Left cardiac atrium (tissue), 4 donors: ENCODE measurements around the gene ADGRG3. TPM values are rescaled to one million over a fixed set of nuclear protein-coding genes. Genes with fewer than 3 reads are reported as not detected.

ENCODE experiments used
- ATAC-seq, 2 donors: fragments of 200-7000 bp; cut with Tn5 transposase; one replicate each; pipeline ENCODE4 v1.9.1; 2020; ENCODE audit warnings: mild to moderate bottlenecking in 2 of 2, moderate library complexity in 2 of 2
- DNase-seq: peaks from one replicate; pipeline ENCODE4 v3.0.0-alpha.2; 2020
- intact Hi-C, 2 donors: fragments of 100-400 bp; cut with DNase I; formaldehyde crosslinking; loops; one replicate each; pipeline versions ENCODE4 v1.14.1 to v1.15.1; 2022 to 2023
- total RNA-seq, 2 donors: library from RNA; stranded (reverse); fragmentation: NEBNext Ultra II Directional; extraction: Animal tissue kit (Norgen Biotek cat#: 25700); gene quantifications; one replicate each; pipeline ENCODE4 v1.2.1, GENCODE V29; 2021
- donor health status: DM: no; HTN: yes; CAD: no.
- donor health status: DM: no; HTN: yes; CAD: no; lungs with severe emphysema.
- donor health status: DM: yes; HTN: yes; CAD: no.
- donor health status: Dilated cardiomyopathy.

ADGRG3 gene
- total RNA-seq, 2 donors from 2014 or later, result 0.97 to 1.1 TPM

DNA sequence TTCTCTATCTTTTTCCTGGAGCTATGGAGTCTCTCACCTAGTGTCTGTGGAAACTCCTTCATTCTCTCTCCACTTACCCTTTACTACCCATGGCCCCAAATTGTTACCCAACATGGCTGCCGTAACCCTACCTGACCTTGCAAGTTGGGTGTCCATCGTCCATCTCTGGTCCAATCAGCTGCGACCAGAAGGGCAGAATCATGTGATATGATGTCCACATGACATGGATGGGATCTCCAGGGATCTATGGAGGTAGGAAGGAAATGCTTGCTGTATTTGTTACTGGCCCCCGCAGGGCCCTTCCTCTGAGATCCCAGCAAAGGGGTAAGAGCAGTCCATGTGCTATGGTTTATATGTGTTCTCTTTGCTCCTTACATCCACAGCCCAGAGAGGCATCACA is 18.5 kb downstream of the ADGRG3 start:
- ATAC-seq (no peak), DNase-seq (no peak)
- intact Hi-C loops, result no loop called here

DNA sequence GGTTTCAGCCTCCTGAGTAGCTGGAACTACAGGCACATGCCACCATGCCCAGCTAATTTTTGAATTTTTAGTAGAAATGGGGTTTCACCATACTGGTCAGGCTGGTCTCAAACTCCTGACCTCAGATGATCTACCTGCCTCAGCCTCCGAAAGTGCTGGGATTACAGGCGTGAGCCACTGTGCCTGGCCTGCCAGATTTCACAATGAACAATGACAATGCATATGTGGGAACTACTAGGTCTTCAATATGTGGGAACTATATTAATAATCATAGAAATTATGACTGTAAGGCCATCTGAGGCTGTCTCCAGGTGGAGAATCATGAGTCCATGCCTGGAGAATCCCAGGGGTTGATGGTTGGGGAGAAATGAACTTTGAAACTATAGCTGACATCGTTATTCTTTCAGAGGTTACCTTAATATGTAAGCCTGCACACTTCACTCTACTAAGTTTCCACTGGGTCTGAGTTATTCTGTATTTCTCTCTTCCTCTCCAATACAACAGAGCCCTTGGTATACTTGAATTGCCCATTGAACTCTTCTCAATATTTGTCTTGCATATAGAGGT is 19.3 kb downstream of the ADGRG3 start:
- intact Hi-C loops, result no loop called here
- no peak for DNase-seq
- ATAC-seq, result no peak

DNA sequence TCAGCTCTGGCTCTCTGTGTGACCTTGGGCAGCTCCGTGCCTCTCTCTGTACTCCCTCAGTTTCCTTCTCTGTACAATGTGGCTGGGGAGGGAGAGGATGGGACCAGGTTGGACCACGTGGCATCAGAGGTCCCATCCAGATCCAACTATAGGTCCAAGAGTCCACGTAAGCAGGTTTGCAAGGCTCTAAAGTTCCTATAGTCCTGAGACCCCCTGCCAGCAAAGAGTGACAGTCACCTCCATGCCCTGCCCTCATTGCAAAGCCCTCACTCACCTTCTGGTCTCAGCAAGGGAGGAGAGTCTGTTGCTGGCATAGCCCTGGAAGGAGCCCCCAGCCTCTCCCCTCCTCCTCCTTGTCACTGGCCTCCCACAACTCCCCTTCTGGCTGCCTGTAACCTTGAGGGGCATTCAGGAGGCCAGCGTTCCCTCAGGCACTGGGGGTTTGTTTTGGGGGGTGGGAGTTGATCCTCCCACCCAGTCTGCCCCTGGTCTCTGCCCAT is 20.4 kb downstream of the ADGRG3 start:
- no peak for DNase-seq
- intact Hi-C loops, result no loop called here

DNA sequence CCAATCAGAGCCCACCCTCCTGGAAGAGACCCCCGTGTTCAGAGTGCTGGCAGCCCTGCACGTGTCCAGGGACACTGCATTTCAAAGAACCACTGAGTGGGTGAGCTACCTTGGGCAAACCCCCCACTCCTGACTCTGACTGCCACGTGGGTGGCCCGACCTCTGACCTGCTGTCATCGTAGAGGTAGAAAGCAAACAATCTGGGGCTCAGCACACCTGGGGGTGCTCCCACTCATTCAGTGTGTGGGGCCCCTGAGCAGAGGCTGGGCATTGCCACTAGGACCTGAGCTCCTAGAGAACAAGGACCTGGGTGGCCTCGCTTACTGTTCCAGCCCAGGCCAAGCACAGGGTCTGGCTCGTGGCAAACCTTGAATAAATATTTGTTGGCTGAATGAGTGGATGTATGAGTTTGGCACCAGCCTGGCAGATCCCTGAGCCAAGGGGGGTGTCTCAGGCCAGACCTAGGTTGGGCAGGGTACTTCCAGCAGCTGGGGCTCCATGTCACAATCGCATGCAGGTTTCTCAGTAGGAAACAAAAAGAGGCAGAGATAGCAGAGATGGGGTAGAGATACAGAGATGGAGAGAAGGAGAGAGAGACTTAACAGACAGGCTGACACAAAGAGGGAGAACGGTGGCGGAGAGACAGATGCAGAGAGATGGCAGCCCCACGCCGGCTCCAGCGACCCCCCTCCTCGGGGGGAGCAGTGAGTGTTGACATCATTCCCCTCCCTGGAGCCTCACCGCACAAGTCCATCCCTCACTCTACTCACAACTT is 21.1 kb downstream of the ADGRG3 start:
- no peak for DNase-seq
- intact Hi-C loops, result no loop called here
- ATAC-seq, result no peak

More for the DNA sequence above, 20.4 kb downstream of the ADGRG3 start:
- ATAC-seq, result no peak

DNA sequence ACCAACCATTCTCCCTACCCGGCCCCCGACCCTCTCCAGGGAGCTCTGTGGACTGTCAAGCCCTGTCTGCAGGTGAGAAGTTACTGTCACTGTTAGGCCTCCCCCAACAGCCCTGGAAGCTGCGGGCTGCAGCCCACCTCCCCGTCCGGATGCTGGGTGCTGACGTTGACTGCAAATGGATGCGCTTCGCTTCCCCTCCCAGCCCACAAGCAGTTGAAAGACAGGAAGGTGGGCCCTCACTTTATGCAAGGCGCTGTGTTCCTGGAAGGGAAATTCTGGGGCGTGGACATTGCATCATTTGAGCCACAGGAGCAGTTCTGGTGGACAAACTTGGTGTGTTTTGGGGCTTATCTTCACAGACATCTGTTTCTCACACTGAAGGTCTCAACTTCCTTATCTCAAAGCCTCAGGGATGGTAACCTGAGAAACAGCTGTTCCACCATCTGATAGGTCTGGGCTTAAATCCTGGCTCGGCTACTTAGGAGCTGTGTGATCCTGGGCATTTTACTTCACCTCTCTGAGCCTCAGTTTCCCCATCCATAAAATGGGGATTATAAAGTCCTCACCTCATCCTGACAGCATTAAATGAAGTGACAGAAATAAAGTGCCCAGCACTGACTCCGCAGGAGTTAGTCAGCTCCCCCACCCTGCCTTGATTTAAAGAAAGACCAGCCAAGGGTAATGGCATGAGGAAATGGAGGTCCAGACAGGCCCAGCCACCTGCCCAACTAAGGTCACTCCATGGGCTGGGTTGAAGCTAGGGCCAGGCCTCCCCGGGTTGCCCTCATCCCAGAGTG is 21.9 kb downstream of the ADGRG3 start:
- intact Hi-C loops, result no loop called here
- no peak for DNase-seq
- ATAC-seq, result no peak

DNA sequence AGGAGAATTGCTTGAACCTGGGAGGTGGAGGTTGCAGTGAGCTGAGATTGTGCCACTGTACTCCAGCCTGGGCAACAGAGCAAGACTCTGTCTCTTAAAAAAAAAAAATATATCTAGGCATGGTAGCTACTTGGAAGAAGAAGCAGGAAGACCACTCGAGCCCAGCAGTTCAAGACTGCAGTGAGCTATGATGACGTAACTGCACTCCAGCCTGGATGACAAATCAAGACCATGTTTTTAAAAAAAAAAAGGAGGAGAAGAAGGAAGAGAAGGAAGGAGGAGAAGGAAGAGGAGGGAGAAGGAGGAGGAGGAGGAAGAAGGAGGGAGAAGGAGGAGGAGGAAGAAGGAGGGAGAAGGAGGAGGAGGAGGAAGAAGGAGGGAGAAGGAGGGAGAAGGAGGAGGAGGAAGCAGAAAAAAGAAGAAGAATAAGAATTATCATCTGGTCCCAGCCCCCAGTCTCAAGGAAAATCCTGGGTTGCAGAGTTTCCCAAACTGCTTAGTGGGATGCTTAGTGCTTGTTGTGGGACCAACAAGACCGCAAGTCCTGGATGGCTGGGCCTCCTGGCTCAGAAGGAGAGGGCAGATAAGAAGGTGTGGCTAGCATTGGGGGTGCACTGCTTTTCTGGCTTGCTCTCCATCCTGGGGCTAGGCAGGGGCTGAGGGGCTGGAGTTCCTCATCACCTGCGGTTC is 22.8 kb downstream of the ADGRG3 start:
- ATAC-seq (no peak), DNase-seq (no peak)
- intact Hi-C loops, result no loop called here

DNA sequence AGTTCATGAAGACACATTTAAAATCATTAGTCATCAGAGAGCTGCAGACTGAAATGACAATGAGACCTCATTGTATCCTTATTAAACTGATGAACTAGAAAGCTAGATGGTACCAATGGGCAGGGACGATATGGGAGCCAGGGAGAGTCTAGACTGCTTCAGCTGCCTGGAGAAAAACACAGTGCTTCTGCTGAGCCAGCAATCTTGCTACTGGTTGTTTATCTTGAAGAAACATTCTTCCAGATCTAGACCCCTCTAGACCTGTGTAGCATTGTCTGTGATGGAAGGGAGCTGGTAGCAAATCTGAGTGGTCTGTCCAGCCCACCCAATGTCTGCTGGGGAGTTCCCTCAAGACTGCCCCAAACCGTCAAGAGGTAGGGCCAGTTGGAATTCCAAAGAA is 24.5 kb downstream of the ADGRG3 start:
- ATAC-seq (no peak), DNase-seq (no peak)
- intact Hi-C loops, result no loop called here

DNA sequence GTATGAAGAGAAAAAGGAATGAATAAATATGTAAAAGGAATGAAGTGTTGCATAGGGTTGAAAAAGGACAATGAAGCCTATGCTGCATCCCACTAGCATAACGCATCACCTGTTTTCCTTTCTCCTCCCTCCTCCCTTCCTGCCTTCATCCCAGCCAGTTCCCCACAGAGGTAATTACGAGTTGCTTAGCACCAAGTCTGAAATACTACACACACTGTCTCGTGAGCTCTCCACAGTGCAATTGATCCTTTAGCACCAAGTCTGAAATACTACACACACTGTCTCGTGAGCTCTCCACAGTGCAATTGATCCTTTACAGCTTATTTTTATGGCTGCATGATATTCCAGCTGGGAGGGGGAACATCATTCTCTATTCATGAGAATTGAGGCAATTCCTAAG is 25.4 kb downstream of the ADGRG3 start:
- ATAC-seq (no peak), DNase-seq (no peak)
- intact Hi-C loops, result no loop called here

DNA sequence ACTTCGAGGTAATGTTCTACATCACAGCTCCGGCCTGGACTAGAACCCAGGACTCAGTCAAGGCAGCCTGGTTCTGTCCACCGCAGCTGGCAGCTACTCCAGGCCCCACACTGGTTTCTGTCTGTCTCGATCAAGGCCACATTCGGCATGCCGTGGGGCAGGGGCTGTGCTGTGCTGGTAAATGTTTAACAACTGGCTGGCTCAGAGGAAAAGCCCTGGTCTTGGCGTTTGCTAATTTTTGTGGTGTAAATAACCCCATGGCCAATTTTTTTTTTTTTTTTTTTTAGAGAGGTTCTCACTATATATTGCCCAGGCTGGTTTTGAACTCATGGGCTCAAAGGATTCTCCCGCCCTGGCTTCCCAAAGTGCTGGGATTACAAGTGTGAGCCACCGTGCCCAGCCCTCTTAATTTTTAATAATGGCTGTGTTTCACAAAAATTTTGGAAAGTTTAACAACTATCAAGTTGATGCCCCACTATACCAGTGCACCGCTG is 26.2 kb downstream of the ADGRG3 start:
- ATAC-seq (no peak), DNase-seq (no peak)
- intact Hi-C loops, result no loop called here

DNA sequence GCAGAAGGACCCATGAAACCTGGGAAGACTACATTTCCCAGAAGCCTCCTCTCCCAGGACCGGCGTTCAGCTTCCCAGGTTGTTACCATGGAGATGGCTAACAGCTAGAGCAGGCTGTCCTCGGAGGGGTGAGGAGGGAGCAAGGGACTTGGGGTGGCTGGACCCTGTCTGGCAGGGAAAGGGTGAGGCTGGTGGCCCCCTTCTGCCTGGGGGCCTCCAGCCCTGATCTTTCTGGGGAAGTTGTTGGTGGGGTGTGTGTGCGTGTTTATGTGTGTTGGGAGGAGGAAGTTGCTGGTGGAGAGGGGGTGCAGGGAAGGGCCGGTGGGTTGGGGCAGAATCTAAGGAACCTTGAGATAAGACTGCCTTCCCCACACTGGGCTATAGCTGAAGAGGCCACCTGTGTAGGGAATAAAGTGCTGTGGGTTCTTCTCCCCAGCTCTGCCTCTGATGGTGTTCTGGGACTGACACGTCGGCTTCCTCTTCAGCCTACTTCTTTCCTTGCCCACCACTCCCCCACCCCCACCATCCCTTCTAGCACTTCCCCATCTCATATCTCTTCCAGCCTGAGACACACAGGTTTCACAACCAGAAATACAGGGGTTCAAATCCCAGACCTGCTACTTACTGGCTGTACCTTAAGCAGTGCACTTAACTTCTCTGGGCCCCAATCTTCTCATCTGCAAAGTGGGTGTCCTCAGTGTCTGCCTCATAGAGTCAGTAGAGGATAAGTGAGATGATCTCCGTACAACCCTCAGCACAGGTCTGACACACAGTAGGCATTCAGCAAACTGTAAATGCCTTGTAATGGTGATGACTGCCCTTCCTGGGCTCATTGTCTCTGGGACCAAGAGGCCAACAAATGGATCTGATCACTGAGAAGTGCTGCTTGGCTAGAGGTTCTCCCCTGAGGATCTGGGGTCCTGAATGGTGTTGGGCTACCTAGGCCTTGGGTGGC is 26.9 kb downstream of the ADGRG3 start, which contains the start of gene DRC7:
DRC7 (plus strand) TSS at position 82 of the 955 bp plus-strand sequence. CDS start 3,144 bp downstream, outside the sequence.
- ATAC-seq (peak; percentile 47 to 84), DNase-seq (no peak)
- intact Hi-C loops, result no loop called here

DNA sequence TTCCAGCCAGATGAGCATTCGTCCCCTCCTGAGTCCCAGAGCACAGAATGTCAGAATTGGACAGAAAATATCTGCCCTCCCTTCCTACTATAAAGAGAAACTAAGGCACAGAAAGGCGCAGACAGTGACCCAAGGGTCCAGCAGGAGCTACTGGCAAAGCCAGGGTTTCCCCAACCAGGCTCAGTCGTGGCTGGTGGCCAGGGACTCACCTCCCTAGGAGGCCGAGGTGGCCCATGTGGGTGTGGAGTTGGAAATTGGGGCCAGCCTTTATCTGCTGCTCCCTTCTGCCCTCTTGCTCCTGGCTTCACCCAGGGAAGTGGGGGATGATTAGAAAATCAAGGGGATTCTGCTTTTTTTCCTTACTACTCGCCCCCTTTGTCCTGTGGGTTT is 27.6 kb downstream of the ADGRG3 start:
- intact Hi-C loops, result no loop called here

DNA sequence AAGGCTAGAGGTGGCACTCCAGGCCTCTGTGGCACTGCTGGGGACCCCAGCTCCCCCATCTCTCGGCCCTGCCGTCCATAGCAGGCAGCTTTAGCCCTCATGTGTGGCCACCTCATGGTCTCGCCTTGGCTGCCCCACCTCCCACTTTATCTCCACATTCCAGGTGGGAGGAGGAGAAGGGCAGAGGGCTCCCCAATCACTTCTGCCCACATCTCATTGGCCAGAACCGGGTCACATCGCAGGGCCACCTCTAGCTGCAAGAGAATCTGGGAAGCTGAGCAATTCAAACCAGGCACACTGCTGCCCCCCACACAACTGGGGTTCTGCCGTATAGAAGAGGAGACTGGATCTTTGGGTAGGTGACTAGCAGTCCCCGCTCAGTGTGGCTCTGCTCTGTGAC is 28.1 kb downstream of the ADGRG3 start:
- DNase-seq, result no peak
- intact Hi-C loops, result no loop called here
- no peak for ATAC-seq

More for the DNA sequence above, 27.6 kb downstream of the ADGRG3 start:
- ATAC-seq (no peak), DNase-seq (no peak)

DNA sequence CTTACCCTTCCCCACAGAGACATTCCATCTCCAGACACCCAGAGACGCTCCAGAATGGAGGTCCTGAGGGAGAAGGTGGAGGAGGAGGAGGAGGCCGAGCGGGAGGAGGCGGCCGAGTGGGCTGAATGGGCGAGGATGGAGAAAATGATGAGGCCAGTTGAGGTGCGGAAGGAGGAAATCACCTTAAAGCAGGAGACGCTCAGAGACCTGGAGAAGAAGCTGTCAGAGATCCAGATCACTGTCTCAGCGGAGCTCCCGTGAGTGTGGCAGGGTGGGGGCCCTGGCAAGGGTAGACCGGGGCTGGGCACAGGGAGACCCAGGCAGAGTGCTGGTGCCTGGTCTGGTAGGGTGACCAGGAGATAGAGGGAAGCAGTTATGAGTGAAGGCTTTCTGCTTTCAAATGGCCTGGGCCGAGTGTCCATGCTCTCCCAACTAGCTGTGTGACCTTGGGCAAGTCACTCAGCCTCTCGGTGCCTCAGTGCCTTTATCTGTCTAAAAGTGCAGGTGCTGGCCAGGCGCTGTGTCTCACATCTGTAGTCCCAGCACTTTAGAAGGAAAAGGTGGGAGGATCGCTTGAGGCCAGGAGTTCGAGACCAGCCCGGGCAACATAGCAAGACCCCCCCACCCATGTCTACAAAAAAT is 29.9 kb downstream of the ADGRG3 start:
- DNase-seq, result no peak
- intact Hi-C loops, result no loop called here
- ATAC-seq, result no peak

DNA sequence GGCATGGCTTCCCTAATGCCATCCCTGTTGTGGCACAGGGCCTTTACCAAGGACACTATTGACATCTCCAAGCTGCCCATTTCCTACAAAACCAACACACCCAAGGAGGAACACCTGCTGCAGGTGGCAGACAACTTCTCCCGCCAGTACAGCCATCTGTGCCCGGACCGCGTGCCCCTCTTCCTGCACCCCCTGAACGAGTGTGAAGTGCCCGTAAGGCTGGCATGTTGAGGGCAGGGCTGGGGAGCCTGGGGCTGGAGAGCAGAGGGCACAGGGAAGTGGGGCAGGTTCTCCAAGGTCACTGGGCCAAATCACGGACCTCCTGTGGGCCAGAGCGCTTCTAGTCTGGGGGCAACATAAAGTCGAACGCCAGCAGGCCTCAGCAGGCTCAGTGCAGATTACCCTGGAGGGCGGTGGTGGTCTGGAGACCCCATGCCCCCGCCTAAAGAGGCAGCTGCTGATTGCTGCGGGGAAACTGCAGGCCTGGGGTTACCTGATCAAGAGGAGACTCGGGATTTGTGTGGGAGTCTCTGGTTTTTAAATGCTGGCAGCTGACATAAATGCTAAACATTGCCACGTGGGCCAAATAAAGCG is 30.8 kb downstream of the ADGRG3 start:
- intact Hi-C loops, result no loop called here
- DNase-seq, result no peak
- ATAC-seq, result no peak

DNA sequence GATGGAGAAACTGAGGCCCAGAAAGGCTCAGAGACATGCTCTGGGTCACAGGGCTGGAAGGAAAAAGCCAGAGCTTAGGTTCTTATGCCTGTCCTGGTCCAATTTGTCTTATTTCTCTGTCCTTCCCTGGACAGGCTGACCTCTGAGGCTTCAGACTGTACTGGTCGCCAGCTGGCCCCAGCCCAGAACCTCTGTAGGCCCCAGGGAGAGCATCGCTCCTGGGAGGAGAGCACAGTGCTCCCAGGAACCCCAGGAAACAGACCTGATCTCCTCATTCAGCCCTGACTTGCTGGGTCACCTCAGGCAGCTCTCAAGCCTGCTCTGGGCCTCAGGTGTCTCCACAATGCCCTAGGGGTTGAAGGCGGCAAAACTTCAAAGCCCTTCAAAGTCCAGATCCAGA is 31.4 kb downstream of the ADGRG3 start:
- intact Hi-C loops, result no loop called here
- DNase-seq (no peak), ATAC-seq (no peak)

DNA sequence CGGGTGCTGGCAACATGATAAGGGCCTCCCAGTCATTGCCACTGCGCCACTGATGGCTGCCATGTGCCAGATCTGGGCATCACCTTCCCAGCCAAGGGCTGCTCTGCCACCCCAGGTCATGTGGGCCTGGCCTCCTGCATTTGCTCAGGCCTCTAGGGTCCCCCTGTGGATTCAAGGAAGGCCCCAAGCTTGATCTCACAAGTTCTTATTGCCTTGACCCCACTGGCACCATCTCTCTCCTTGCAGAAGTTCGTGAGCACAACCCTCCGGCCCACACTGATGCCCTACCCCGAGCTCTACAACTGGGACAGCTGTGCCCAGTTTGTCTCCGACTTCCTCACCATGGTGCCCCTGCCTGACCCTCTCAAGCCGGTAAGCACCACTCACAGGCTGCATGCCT is 31.8 kb downstream of the ADGRG3 start:
- DNase-seq, result no peak

DNA sequence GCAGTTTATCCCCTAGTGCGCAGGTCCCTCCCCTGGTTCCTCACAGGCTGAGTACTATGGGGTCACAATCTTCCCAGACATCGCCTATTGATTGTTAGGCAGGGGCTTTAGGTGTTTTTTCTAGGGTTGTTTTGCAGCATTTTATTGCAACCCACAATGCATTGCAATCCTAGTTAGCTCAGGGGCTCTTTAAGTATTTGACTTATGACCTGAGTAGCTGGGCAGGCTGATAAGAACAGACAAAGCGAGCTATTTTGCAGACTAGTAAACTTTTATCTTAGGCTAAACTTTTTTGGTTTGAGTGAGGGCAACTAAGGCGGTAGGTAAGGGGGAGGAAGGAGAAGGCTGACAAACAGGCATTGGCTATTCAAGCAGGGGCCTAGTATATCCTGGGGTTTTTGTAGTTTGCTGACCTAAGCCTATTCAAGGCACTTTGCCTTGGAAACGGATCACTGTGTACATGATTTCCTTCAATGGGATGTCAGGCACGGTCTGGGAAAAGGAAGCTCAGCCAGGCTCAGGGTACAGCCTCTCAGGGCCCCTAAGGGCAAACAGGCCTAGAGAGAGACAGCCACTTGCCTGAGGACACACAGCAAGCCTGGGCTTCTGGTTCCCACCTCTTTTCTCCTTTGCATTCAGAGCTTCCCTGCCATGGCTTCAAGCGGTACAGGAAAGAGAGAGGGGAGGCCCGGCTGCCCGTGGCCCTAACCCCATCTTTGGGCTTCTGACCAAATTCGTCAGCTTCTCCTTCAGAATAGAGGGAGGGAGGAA is 32.9 kb downstream of the ADGRG3 start:
- intact Hi-C loops, result no loop called here
- ATAC-seq (peak; percentile 12 to 17), DNase-seq (no peak)

More for the DNA sequence above, 31.8 kb downstream of the ADGRG3 start:
- intact Hi-C loops, result no loop called here
- no peak for ATAC-seq
